A172 (cell line): ENCODE measurements around the gene HAAO. TPM values are rescaled to one million over a fixed set of nuclear protein-coding genes. Genes with fewer than 3 reads are reported as not detected.
"Not testable (repeated sequence)": the region's sequence is repeated elsewhere in the genome, so short reads cannot be mapped to it uniquely, and the experiment has no call there.

Experiments used
- DNase-seq: peaks from one replicate; pipeline ENCODE4 v3.0.0-alpha.2; 2015; ENCODE audit warnings: low spot score
- total RNA-seq: library from RNA; depleted of rRNA; stranded (reverse); fragments of >200 nt; shearing (Covaris generic); gene quantifications from 2 replicates; pipeline ENCODE4 v1.2.3, GENCODE V29; 2014; rRNA removed

Gene HAAO
- not detected in 2 replicates for total RNA-seq

- no peak for DNase-seq
Measured at GRCh38 chr2:42792583-42793333, at the start of gene HAAO. Gene HAAO (minus strand): TSS chr2:42792583. CDS start chr2:42792536, 47 bp downstream.

GRCh38 chr2:42841344-42841743, 49.0 kb upstream of the HAAO start:
- DNase-seq, result no peak

GRCh38 chr2:42840760-42841159, 48.4 kb upstream of the HAAO start:
- DNase-seq, result no peak

GRCh38 chr2:42839809-42840501, 47.6 kb upstream of the HAAO start:
- DNase-seq, result no peak

- no peak for DNase-seq
Measured at GRCh38 chr2:42838133-42838532, 45.8 kb upstream of the HAAO start.

- DNase-seq, result peak; percentile 88
Measured at GRCh38 chr2:42835577-42836371, 43.4 kb upstream of the HAAO start.

GRCh38 chr2:42834161-42834560, 41.8 kb upstream of the HAAO start:
- no peak for DNase-seq

GRCh38 chr2:42832289-42832634, 39.9 kb upstream of the HAAO start:
- no peak for DNase-seq

- not testable (repeated sequence) for DNase-seq
Measured at GRCh38 chr2:42831575-42832288, 39.3 kb upstream of the HAAO start.

- DNase-seq, result peak; percentile 23
Measured at GRCh38 chr2:42830922-42831574, 38.7 kb upstream of the HAAO start.

- DNase-seq, result peak; percentile 16
Measured at GRCh38 chr2:42829671-42830440, 37.5 kb upstream of the HAAO start.

GRCh38 chr2:42828487-42829425, 36.4 kb upstream of the HAAO start:
- peak; percentile 54 for DNase-seq

- peak; percentile 75 for DNase-seq
Measured at GRCh38 chr2:42827647-42828486, 35.5 kb upstream of the HAAO start.

GRCh38 chr2:42826231-42826630, 33.8 kb upstream of the HAAO start:
- no peak for DNase-seq

- DNase-seq, result no peak
Measured at GRCh38 chr2:42824454-42824807, 32.0 kb upstream of the HAAO start.

GRCh38 chr2:42823744-42824453, 31.5 kb upstream of the HAAO start:
- no peak for DNase-seq

GRCh38 chr2:42819160-42819559, 26.8 kb upstream of the HAAO start:
- no peak for DNase-seq

GRCh38 chr2:42815726-42816125, 23.3 kb upstream of the HAAO start:
- no peak for DNase-seq
